Measurements from ENCODE around the gene CD300A.

CD300A gene

DNA sequence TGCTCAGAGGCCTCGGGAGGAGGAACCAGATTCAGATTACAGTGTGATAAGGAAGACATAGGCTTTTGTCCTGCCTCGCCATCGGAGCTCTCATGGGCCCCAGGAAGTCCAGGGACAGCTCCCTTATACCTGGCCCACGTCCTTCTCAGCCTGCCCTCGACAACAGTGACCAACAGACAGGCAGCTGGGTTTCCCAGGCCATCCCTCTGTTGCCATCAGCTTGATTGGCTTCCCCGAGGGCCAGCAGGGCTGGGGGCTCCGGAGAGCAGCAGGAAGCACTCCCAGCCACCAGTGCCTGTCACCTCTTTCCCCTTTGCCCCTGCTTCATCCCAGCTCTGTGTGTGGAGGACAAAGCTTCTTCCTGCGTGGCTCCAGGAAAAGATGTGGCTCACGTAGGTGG, 17.6 kb downstream of the CD300A start:
- TF ChIP-seq YY1 (IDR thresholded peaks at IDR 0.05; ENCODE audit: low read depth) (no peak), TEAD4 (IDR thresholded peaks at IDR 0.05) (no peak), EP300 (IDR thresholded peaks at IDR 0.05; ENCODE audit: borderline replicate concordance) (no peak), NFIC (IDR thresholded peaks at IDR 0.05) (no peak), FOXM1 (IDR thresholded peaks at IDR 0.05; ENCODE audit: borderline replicate concordance, low read depth) (no peak), CREB1 (IDR thresholded peaks at IDR 0.05; ENCODE audit: low read depth) (no peak)

DNA sequence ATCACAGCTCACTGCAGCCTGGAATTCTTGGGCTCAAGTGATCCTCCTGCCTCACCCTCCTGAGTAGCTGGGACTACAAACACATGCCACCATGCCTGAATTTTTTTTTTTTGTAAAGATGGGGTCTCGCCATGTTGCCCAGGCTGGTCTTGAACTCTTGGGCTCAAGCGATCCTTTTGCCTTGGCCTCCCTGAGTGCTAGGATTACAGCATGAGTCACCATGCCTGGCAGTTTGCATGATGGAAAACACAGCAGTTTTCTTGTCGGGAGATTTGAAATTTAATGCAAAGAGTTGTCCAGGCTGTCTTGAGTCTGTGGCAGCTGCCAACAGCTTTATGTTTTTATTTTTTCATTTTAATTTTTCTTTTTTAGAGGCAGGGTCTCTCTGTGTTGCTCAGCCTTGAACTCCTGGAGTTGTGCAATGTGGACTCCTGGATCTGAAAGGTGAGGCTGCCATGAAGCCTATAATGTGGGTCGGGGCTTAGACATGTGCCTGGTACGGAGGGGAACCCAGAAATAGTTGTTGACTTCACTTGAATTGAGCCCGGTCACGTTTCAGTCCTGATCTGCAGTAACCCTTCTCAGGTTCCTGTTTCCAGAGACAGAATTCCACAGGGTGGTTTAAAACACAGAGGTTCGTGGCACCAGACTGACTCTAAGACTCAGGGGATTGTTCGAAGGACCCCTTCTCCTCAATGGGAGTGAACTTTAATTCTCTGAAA, 18.7 kb downstream of the CD300A start:
- no peak for TF ChIP-seq TAF1 (IDR thresholded peaks at IDR 0.05; ENCODE audit: low read depth)
- TF ChIP-seq NFIC (IDR thresholded peaks at IDR 0.05): no peak

DNA sequence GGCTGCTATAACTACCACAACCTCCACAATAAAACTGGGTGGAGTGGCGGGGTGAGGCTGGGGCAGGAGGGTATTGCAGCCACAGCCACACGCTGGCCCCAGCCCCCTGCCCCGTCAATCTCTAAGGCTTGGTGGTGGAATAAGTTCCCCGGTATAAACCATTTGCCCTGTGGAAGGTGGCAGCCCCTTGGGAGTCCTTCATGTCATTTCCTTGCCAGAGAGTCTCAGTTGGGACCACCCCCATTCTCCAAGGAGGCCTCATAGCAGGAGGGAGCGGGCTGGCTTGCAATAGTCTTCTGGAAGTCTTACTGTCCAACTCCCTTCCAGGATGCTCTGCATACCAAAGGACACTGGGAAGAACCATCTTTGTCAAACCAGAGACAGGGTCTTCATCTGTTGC, 19.4 kb downstream of the CD300A start:
- TF ChIP-seq EP300 (IDR thresholded peaks at IDR 0.05; ENCODE audit: borderline replicate concordance) (no peak), ZBTB7A (IDR thresholded peaks at IDR 0.05; ENCODE audit: low read depth) (no peak), RAD21 (IDR thresholded peaks at IDR 0.05; ENCODE audit: low read depth) (no peak), TEAD4 (IDR thresholded peaks at IDR 0.05) (no peak), FOXM1 (IDR thresholded peaks at IDR 0.05; ENCODE audit: borderline replicate concordance, low read depth) (no peak)
- TF ChIP-seq, protein P1, sequence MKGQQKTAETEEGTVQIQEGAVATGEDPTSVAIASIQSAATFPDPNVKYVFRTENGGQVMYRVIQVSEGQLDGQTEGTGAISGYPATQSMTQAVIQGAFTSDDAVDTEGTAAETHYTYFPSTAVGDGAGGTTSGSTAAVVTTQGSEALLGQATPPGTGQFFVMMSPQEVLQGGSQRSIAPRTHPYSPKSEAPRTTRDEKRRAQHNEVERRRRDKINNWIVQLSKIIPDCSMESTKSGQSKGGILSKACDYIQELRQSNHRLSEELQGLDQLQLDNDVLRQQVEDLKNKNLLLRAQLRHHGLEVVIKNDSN (IDR thresholded peaks at IDR 0.05): no peak
- TF ChIP-seq, protein P2, sequence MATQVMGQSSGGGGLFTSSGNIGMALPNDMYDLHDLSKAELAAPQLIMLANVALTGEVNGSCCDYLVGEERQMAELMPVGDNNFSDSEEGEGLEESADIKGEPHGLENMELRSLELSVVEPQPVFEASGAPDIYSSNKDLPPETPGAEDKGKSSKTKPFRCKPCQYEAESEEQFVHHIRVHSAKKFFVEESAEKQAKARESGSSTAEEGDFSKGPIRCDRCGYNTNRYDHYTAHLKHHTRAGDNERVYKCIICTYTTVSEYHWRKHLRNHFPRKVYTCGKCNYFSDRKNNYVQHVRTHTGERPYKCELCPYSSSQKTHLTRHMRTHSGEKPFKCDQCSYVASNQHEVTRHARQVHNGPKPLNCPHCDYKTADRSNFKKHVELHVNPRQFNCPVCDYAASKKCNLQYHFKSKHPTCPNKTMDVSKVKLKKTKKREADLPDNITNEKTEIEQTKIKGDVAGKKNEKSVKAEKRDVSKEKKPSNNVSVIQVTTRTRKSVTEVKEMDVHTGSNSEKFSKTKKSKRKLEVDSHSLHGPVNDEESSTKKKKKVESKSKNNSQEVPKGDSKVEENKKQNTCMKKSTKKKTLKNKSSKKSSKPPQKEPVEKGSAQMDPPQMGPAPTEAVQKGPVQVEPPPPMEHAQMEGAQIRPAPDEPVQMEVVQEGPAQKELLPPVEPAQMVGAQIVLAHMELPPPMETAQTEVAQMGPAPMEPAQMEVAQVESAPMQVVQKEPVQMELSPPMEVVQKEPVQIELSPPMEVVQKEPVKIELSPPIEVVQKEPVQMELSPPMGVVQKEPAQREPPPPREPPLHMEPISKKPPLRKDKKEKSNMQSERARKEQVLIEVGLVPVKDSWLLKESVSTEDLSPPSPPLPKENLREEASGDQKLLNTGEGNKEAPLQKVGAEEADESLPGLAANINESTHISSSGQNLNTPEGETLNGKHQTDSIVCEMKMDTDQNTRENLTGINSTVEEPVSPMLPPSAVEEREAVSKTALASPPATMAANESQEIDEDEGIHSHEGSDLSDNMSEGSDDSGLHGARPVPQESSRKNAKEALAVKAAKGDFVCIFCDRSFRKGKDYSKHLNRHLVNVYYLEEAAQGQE (IDR thresholded peaks at IDR 0.05; ENCODE audit: low read depth): no peak
- TF ChIP-seq, protein P3, sequence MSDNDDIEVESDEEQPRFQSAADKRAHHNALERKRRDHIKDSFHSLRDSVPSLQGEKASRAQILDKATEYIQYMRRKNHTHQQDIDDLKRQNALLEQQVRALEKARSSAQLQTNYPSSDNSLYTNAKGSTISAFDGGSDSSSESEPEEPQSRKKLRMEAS (IDR thresholded peaks at IDR 0.05): no peak

DNA sequence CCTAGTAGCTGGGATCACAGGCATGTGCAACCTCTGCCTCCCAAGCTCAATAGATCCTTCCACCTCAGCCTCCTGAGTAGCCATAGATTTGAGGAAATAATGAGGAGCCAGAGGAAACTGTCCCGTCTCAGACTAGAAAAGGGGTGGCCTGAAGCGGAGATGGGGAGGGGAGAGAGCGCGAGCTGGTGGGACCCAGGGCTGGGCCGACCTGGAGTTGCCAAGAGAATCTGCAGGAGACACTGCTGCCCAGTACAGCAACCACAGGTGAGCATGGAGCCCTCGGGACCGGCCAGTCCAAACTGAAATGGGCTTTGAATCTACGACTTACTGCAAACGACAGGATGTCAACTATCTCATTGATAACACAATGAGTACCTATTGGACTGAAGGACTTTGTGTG, 24.3 kb downstream of the CD300A start:
- TF ChIP-seq, protein P2 (IDR thresholded peaks at IDR 0.05; ENCODE audit: low read depth): no peak
- no peak for TF ChIP-seq TEAD4 (IDR thresholded peaks at IDR 0.05)
- TF ChIP-seq YY1 (IDR thresholded peaks at IDR 0.05; ENCODE audit: low read depth): no peak
- TF ChIP-seq EGR1 (IDR thresholded peaks at IDR 0.05): no peak
- TF ChIP-seq RAD21 (IDR thresholded peaks at IDR 0.05; ENCODE audit: low read depth): no peak
- TF ChIP-seq TAF1 (IDR thresholded peaks at IDR 0.05; ENCODE audit: low read depth): no peak
- TF ChIP-seq CEBPB (IDR thresholded peaks at IDR 0.05): no peak
- TF ChIP-seq, protein P3 (IDR thresholded peaks at IDR 0.05): no peak
- TF ChIP-seq NFIC (IDR thresholded peaks at IDR 0.05): no peak
- no peak for TF ChIP-seq EP300 (IDR thresholded peaks at IDR 0.05; ENCODE audit: borderline replicate concordance)
- TF ChIP-seq, protein P1 (IDR thresholded peaks at IDR 0.05): no peak
- TF ChIP-seq ZBTB7A (IDR thresholded peaks at IDR 0.05; ENCODE audit: low read depth): no peak

DNA sequence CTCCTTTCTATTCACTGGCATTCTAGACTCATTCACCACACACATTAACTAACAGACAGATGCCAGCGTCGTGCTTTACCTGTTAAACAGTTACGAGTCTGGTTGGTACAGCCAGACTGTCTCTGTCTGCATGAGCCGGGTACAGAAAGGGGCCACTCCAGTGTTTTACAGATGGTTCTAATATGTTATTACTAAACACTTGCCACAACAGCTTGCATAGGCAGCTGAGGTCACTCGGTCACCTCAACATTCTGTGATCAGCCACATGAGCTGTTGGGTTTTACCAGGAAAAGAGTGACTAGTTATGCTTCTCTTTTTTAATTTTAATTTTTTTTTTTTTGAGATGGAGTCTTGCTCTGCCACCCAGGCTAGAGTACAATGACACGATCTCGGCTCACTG, 25.2 kb downstream of the CD300A start:
- no peak for TF ChIP-seq CEBPB (IDR thresholded peaks at IDR 0.05)
- no peak for TF ChIP-seq NFIC (IDR thresholded peaks at IDR 0.05)

DNA sequence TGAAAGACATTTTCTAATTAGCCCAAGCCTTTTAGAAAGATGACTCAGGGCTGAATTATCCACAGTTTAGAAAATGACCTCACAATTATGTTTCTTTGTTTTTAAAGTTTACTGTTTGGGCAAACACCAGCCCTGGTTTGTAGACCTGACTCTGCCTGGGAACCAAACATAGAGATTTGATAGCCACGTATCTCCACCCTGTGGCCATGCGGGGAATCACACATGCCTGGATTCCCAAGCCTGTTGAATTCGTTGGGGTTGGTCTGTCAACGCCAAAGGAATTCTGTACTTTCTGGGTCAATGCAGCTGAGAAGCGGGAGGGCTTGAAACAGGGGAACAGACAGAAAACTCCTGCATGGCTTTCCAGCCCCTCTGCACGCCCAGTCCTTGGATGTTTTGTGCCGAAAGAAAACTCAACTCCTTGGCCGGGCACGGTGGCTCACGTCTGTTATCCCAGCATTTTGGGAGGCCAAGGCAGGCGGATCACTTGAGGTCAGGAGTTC, 26.9 kb downstream of the CD300A start:
- TF ChIP-seq EP300 (IDR thresholded peaks at IDR 0.05; ENCODE audit: borderline replicate concordance) (no peak), RAD21 (IDR thresholded peaks at IDR 0.05; ENCODE audit: low read depth) (peak; percentile 88), CREB1 (IDR thresholded peaks at IDR 0.05; ENCODE audit: low read depth) (no peak)

DNA sequence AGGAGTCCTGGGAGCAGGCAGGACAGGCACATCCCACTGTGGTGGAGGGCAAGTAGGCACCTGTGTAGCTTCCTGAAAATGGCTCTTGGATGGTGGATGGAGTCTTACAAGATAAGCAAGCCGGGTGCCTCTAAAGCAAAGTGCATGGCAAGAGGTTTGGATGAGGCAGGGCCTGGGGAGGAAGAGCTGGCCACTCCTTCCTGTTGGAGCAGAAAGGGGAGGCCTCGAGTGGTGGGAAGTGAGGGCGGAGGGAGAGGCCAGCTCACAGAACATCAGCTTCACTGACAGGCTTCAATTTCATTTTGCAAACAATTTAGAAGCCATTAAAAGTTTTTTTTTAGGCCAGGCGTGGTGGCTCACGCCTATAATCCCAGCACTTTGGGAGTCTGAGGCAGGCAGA, 31.0 kb downstream of the CD300A start:
- TF ChIP-seq TCF12 (IDR thresholded peaks at IDR 0.05; ENCODE audit: low read depth) (no peak), CEBPB (IDR thresholded peaks at IDR 0.05) (no peak), NFIC (IDR thresholded peaks at IDR 0.05) (no peak), ZBTB7A (IDR thresholded peaks at IDR 0.05; ENCODE audit: low read depth) (no peak), TAF1 (IDR thresholded peaks at IDR 0.05; ENCODE audit: low read depth) (no peak), TEAD4 (IDR thresholded peaks at IDR 0.05) (no peak), FOXM1 (IDR thresholded peaks at IDR 0.05; ENCODE audit: borderline replicate concordance, low read depth) (no peak), RAD21 (IDR thresholded peaks at IDR 0.05; ENCODE audit: low read depth) (no peak), YY1 (IDR thresholded peaks at IDR 0.05; ENCODE audit: low read depth) (no peak)
- TF ChIP-seq, protein P3 (IDR thresholded peaks at IDR 0.05): no peak
